Endothelial cell of umbilical vein (primary cell): ENCODE results near the gene AFG1L.

Experiments used
- CTCF ChIP-seq, 2 donors: IDR thresholded peaks; 1 replicate in 1 of 2; 2 replicates in 1 of 2; pipeline ENCODE4 v1.5.1; 2011; ENCODE audit warnings: low read length in 2 of 2, mild to moderate bottlenecking in 2 of 2, moderate library complexity in 2 of 2, control low read depth in 1 of 2, inconsistent platforms in 1 of 2, low read depth in 1 of 2; ENCODE audit not compliant: insufficient read depth in 1 of 2; ENCODE audit errors: extremely low read depth in 1 of 2
- EZH2 ChIP-seq: IDR thresholded peaks from 2 replicates; pipeline ENCODE4 v1.6.1; 2012; ENCODE audit warnings: borderline replicate concordance, low read depth, mild to moderate bottlenecking, moderate library complexity, low read length, inconsistent platforms; ENCODE audit not compliant: severe bottlenecking
- GATA2 ChIP-seq: IDR thresholded peaks from 2 replicates; pipeline ENCODE4 v1.7.0; 2011; ENCODE audit warnings: low read depth, mild to moderate bottlenecking, moderate library complexity, mixed read lengths, low read length; ENCODE audit not compliant: insufficient read length, insufficient read depth
- JUN ChIP-seq: IDR thresholded peaks from 2 replicates; pipeline ENCODE4 v1.6.1; 2011; ENCODE audit warnings: borderline replicate concordance, low read depth; ENCODE audit not compliant: insufficient read length, insufficient read depth
- MYC ChIP-seq: IDR thresholded peaks from one replicate; pipeline ENCODE4 v1.6.1; 2011; ENCODE audit warnings: mild to moderate bottlenecking, low read depth, low read length
- POLR2A ChIP-seq: IDR thresholded peaks from 2 replicates; pipeline ENCODE4 v1.6.1; 2012; ENCODE audit warnings: low read depth, mild to moderate bottlenecking, control low read depth, low read length
- POLR2AphosphoS5 ChIP-seq: IDR thresholded peaks from 2 replicates; pipeline ENCODE4 v1.6.1; 2012; ENCODE audit warnings: low read depth, mild to moderate bottlenecking, control low read depth, low read length, moderate library complexity; ENCODE audit not compliant: insufficient read depth

- TF ChIP-seq CTCF (IDR thresholded peaks at IDR 0.05; ENCODE audit: extremely low read depth in 1 of 2, insufficient read depth in 1 of 2, low read depth in 1 of 2, low read length in 2 of 2) (no peak), MYC (no peak), POLR2A (no peak), POLR2AphosphoS5 (no peak), JUN (no peak), EZH2 (no peak), GATA2 (no peak)
These were observed 41.6 kb upstream of the AFG1L start for GRCh38 chr6:108253241-108253640.
